Measurements from ENCODE around the gene ELL. TPM values are rescaled to one million over a fixed set of nuclear protein-coding genes. Genes with fewer than 3 reads are reported as not detected.
"Not testable (repeated sequence)": the region's sequence is repeated elsewhere in the genome, so short reads cannot be mapped to it uniquely, and the experiment has no call there.

Gene ELL
- polyA plus RNA-seq (ENCODE audit: insufficient read length): 8.4 TPM
- long read RNA-seq, donor 1: 0 reads
- long read RNA-seq, donor 2, full-length matches to known transcripts: 3 of 3 reads
- long read RNA-seq, donor 2, partial matches to known transcripts: 0 of 3 reads
- long read RNA-seq, donor 2, other reads (novel, unspliced or antisense): 0 of 3 reads
- long read RNA-seq, donor 3, partial matches to known transcripts: 6 of 6 reads
- long read RNA-seq, donor 3, other reads (novel, unspliced or antisense): 0 of 6 reads
- long read RNA-seq, donor 4, partial matches to known transcripts: 0 of 1 reads
- long read RNA-seq, donor 4, other reads (novel, unspliced or antisense): 0 of 1 reads
- long read RNA-seq, donor 5: 0 reads
- long read RNA-seq, donor 6, partial matches to known transcripts: 6 of 6 reads
- long read RNA-seq, donor 6, other reads (novel, unspliced or antisense): 0 of 6 reads
- long read RNA-seq, donor 7: 0 reads
- long read RNA-seq, donor 8, full-length matches to known transcripts: 1 of 1 reads
- long read RNA-seq, donor 8, partial matches to known transcripts: 0 of 1 reads
- long read RNA-seq, donor 8, other reads (novel, unspliced or antisense): 0 of 1 reads

DNA sequence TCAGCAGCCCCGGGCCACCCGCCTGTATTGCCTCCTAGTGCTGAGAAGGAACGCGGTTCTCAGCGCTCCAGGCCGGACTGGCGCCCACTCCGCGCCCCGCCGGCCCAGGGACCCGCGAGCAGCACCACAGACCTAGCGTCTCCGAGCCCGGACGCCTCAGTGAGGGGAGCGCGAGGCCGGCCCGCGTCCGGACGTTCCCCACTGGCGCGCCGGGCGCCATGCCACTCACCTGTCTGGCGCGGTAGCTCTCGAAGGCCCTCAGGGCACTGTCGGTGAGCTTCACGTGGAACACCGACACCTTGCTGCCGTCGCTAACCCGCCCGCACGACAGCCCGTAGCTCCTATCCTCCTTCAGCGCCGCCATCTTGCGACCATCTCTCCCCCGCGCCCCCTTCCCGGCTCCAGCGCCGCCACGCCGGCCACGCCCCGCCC, at the start of gene ELL:
ELL (minus strand) TSS at position 379 of the 432 bp plus-strand sequence; CDS start at position 364, 15 bp downstream.
- DNase-seq: no peak

DNA sequence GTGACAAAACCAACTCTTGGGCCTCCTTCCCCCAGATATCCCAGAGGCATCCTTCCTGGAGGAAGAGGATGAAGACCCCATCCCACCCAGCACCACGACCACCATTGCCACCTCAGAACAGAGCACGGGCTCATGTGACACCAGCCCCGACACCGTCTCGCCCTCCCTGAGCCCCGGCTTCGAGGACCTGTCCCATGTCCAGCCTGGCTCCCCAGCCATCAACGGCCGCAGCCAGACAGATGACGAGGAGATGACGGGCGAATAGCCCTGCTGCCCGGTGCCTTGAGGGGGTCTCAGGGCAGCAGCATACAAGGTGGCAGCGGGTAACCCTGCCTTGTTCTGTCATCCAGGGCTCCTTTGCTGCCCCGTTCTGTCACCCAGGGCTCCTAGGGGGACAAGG, 46.5 kb upstream of the ELL start:
- no peak for DNase-seq

DNA sequence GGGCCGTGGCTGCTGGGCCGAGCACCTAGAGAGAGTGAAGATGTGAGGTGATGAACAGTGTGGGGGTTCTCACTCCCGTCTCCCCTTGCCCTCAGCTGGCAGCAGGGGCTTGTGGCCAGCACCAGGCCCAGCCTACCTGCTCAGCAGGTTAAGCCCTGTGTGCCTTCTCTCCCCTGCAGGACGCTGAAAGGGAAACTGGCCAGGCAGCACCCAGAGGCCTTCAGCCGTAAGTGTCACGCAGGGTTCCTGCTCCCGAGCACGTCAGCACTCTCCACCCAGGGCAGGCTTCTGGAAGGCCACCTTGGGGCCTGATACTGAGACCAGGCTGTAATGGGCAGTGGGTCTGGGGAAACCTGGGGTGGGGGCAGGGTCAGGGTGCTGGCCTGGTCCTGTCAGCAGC, 45.1 kb upstream of the ELL start:
- DNase-seq: no peak

DNA sequence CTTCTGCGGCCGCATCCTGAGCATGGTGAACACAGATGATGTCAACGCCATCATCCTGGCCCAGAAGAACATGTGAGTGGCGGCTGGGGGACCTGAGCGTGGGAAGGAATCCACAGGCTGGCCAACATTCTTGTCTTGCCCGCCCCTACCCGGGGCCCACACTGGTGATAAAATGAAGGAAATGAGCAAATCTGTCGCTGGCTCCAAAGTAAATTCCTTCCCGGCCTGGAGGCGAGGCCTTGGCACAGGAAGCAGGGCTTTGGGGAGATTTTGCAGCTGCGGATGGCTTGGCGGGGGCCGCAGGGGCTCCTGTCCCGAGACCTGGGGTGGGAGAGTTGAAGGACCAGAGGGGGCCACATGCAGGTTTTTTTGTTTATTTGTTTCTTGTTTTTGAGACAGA, 40.2 kb upstream of the ELL start:
- no peak for DNase-seq

DNA sequence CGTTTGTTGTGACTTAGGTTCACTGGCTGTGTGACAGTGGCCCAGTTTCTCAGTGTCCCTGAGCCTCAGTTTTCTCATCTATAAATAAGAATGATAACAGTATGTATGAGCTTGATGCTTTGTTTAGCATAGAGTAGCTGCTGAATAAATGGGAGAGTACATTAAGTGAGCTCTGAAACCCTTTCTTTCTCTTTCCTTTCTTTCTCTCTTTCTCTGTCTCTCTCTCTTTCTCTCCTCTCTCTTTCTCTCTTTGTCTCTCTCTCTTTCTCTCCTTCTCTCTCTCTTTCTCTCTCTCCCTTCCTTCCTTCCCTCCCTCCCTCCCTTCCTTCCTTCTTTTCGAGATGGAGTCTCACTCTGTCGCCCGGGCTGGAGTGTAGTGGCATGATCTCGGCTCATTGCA, 37.8 kb upstream of the ELL start:
- DNase-seq: no peak

DNA sequence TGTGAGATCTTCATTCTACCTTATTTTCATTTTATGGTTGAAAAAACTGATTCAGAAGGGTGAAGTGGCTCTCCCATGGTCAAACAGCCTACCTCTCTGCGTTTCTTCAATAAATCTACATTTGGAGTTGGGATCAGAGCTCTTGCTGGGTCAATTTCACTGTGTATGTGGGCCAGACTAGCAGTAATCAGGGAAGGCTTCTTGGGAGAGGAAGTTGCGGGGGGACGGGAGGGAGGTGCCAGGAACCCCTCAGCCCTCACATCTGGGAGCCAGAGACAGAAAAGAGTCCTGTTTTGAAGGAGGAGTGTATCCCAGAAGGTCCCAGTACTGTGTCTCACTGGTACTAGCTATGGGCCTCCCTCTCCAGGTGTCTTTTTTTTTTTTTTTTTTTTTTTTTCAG, 36.7 kb upstream of the ELL start:
- no peak for DNase-seq

DNA sequence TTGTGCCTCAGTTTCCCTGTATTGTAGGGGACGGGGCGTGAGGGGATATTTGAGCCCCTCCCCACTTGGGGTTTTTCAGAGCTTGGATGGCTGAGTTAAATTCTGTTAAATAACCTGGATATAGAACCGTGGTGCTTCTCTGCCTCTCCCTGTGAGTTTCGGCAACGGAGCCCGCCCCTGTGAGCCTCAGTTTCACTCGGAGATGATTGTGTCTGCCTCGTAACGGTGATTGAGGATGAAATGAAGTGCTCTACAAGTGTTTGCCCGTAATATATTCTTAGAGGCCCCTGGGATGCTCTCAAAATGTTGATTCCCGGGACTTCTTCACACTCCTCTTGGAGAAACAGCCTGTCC, 36.3 kb upstream of the ELL start:
- DNase-seq: no peak

DNA sequence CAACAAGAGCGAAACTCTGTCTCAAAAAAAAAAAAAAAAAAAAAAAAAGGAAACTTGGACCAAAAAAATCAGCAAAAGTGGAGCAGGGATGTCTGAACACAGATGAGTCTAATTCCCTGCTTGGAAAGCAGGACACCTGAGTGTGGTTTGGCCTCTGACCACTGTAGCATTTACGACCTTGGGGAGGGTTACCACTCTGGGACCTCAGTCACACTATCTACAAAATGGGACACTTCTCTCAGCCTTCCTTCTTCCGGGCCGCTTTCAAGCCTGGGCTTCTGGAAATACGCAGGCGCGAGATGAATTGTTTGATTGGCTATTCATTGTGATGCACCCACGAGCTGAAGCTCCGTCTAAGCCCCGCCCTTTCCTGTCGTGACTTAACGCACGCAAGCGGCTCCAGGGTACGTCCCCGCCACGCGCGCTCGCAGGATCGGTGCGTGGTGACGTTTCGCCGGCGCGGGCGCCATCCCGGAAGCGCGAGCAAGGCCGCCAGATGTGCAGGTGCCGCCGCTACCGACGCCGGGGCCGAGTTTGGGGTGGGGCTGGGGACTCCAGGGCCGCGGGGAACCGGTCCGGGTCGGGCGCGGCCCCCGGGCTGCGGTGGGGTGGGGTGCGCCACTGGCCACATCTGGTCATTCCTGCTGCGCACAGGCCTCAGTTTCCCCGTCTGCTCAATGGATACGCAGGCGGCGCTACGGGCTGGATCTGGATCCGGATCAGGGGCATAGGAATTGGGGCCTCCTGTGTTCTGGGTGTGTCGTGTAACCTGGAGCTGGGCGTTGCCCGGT, 35.7 kb upstream of the ELL start, which contains the start of gene KXD1:
KXD1 (plus strand) TSS at position 460 of the 791 bp plus-strand sequence. CDS start 4,187 bp downstream, outside the sequence.
- peak; percentile 96 for DNase-seq

DNA sequence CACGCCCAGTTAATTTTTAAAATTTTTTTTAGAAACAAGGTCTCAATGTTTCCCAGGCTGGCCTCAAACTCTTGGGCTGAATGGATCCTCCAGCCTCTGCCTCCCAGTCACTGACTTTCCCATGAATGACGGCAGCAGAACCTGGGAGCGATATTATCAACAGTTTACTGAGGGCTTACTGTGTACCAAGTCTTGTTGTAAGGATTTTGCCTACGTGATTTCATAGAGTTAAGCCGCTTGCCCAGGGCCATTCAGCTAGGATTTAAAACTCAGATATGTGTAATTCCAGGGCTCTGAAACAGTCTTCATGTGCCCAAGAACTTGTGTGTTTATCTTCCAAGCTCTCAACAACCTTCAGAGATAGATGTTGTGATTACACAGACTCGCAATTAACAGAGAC, 29.8 kb upstream of the ELL start:
- DNase-seq: no peak

DNA sequence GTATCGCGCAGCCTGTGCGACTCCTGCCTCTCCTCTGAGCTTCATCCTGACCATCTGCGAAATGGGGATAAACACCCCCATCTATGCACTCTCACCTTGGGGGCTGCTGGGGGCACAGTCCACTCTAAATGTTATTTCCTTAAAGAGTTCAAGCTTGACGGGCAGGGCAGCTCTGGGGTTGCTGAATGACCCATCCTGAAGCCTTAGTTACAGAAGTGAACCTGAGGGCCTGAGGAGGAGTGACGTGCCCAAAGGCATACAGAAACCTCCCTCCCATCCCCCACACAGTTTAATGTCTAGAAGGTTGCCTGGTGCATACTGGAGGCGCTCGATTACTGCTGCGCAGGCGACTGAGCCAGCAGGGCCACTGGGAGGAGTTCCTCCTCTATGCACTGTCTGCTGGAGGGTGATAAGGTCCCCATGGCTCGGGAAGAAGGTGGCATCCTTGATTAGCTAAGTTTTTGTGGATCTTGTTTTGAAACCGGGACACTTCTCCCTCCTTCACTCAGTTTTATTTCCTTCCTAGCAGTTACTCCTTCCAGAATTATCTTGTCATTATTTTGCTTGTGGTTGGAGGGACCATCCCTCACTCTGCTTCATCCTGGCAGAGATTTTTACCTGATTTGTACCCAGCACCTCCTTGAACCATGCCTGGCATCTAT, 22.1 kb upstream of the ELL start:
- DNase-seq: no peak

DNA sequence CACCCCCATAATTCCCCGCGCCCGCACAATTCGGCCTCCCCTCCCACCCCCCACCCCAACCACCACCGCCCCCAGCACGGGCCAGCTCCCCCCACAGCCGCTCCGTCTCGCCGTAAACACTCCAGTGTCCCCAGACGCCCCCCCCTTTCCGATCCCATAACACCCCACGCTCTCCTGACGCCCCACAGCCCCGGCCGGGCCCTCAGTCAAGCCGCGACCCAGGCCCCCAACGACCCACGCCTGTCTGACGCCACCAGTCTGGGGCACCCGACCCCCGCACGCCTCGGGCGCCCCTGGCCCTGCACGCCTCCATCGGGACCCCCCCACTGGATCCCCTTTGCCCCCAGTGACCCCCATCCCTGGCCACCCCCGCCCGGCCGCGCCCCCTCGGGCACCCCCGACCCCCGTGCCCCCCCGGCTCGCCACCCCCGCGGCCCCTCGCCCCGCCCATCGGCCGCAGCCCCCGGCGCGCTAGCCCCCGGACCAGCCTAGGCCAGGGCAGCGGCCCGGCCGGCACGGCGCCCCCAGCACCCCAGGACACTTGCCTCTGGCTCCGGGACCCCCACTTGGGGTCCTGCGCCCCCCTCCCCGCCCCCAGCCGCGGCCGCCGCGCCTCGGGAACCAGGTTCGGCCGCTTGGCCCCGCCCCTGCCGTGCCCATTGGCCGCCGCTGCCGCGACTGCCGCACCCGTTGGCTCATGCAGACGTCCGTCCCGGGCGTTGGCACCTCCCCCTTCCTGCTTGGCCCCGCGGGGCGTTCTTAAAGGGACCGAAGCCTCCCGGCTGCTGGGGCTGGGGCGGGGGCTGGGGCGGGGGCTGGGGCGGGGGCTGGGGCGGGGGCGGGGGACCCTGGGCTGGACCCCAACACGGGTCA, 21.3 kb upstream of the ELL start, which contains the start of gene FKBP8:
FKBP8 (minus strand) TSS at position 633 of the 873 bp plus-strand sequence. CDS start 1,603 bp downstream, outside the sequence.
- DNase-seq: peak; percentile 89

DNA sequence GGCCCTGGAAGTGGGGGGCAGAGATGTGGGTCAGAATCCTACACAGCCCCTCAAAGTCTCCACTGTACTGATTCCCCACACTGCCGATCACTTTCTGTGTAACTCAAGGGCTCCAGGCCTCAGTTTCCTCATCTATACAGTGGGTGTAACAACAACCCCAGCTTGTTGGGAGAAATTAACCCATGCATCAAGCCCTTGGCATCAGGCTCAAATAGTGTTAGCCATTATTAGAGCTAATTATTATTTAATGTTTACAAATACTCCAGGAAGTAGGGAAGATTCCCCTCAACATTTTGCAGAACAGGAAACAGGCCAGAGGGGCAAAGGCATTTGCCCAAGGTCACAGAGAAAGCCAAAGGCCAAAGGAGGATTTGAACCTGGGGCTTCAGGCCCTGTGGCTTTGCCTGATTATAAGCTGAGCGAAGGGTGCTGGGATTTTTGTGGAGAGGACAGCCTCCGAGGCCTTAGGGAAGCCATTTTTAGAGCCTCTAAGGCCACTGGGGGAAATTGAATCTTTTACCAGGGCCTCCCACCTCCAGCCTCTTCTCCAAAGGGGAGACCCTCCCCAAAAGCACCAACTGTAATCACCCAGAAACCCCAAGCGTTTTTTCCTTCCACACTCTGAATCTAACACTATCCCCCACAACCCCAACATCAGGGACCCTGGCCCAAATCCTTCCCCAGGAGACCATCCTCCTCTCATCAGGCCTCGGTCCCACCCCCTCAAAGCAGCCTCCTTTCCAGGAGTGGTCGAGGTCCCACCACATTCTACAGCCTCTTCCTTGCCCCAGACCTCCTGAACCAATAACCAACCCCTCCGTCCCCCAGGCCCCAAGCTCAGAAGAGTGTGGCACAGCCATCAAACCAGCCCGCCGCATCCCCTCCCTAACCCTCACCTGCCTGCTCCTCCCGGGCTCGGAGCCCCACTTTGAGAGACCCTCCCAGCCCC, 20.4 kb upstream of the ELL start:
- no peak for DNase-seq

DNA sequence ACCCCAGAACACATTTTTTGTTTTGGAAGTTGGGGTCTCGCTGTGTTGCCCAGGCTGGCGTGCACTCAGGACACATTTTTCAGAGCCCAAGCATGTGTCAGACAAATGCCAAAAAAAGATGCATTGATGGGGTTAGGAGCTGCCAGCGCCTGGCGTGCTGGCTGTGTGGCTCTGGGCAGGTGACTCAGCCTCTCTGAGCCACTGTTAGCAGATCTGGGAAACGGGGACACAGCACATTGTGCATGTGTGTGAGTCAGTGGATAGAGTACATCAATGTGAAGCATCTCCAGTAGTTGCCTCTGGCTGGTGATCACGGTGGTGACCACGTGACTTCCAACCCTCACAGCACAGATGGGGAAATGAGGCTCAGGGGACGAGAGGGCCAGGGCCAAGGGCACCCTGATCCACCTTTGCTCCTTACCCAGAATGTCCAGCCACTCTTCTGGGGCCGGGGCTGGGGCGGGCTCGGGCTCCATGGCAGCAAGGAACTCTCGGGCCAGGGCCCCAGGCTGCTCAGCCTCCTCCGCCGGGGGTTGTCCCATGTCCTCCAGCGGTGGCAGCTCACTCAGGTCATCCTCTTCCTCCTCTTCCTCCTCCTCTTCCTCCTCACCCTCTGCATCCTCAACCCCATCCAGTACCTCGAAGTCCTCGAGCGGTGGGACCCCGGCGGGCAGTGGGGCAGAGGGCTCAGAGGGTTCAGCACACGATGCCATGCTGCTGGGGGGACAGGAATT, 19.6 kb upstream of the ELL start:
- no peak for DNase-seq

DNA sequence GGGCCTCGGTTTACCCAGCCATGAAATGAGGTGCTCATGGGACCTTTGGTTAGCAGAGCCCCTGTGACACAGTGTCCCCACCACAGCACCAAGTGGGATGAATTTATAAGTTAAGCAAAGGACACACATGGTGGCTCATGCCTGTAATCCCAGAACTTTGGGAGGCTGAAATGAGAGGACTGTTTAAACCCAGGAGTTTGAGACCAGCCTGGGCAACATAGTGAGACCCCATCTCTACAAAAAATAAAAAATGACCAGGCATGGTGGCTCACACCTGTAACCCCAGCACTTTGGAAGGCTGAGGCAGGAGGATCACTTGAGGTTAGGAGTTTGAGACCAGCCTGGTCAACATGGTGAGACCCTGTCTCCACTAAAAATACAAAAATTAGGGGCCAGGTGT, 18.3 kb upstream of the ELL start:
- DNase-seq: not testable (repeated sequence)

DNA sequence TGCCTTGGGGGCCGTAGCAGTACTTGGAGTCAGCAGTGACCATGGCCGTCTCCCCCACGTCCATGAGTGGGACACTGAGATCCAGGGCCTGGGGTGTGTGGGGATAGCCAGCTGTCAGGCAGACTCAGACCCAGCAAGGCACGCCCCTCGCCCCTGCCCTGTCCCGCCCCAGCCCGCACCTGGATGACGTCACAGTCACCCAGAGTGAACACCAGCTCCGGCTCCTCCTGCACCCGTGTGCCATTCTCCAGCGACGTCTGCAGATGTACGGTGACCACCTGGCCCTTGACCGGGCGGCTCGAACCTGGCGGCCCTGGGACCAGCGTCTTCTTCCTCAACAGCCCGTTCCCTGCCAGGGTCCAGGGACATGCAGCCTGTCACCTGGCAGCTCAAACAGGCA, 17.5 kb upstream of the ELL start:
- DNase-seq: no peak

DNA sequence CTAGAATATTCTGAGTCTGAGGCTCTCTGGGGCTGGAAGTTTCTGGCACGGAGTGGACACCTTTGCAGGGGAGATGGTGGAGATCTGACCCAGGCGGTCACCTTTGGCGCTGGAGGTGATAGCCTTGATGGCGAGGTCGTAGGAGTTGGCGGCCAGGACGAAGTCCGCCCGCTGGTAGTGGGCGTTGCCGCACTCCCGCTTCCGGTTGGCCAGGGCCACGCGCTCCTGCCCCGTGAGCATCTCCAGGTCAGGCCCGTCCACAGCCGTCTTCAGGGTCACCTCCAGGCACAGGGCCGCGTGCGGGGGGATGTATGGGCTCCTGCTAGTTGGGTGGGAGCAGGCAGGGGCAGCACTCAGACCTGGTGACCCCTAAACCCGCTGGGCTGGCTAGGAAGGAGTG, 16.2 kb upstream of the ELL start:
- no peak for DNase-seq

DNA sequence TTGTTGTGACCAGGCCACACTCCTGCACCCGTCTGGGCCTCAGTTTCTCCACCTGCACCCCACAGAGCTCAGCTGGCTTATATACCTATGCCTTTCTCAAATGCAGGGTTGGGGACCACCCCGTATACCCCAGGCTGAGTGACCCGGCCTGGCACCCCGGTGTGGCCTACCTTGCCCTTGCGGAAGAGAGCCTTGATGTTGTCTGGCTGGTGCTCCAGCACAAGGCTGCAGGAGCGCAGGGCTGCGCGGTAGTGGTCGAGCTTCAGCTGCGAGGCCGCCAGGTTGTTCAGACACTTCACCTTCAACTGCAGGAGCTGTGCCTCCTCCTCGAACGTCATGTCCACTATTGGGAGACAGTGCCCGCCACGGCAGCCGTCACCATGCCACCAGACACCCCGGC, 15.6 kb upstream of the ELL start:
- no peak for DNase-seq

DNA sequence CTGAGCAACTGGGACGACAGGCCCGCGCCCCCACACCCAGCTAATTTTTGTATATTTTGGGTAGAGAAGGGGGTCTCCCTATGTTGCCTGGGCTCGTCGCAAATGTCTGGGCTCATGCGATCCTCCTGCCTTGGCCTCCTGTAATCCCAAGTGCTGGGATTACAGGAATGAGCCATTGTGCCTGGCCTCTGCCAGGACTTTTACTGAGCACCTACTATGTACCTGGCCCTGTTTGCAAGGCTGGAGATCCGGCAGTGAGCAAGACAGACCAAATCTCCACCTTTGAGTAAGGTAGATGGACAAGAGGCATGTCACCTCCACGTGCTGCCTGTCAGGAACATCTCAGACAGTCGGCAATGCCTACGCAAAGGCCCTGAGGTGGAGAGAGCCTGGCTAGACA, 14.6 kb upstream of the ELL start:
- DNase-seq: no peak

DNA sequence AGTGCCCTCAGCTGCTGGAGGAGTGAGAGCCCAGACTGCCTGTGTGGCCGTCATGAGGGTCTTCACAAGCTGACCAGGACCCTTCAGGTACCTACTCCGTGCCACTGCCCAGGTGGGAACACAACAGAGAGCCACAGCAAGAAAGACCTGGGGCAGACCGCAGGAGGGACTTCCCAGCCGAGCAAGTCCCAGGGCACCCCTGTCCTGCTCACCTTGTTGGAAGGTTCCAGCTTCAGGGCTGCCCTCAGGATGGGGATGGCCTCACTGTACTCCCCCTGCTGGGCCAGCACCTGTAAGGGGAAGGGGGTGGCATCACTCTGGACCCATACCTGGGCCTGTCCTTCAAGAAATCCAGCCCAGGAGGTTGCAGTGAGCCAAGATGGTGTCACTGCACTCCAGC, 11.2 kb upstream of the ELL start:
- no peak for DNase-seq
